Spleen (tissue), 11 donors: ENCODE data around the gene ITGB2. TPM values are rescaled to one million over a fixed set of nuclear protein-coding genes. Genes with fewer than 3 reads are reported as not detected.

Source experiments
- DNase-seq: peaks from one replicate; pipeline ENCODE4 v3.0.0-alpha.2; 2020
- H3K27ac ChIP-seq, 8 donors: fragments of 200-600 bp; sonication (generic) in 7 of 8; 1 replicate in 4 of 8; 2 replicates in 4 of 8; pipeline versions ENCODE4 v1.5.0 to v1.8.0; 2016 to 2021; ENCODE audit warnings: inconsistent platforms in 4 of 8, mild to moderate bottlenecking in 4 of 8, moderate library complexity in 1 of 8
- H3K27me3 ChIP-seq, 7 donors: fragments of 200-600 bp; sonication (generic) in 6 of 7; replicated peaks in 1 of 7; 1 replicate in 4 of 7; 2 replicates in 3 of 7; pipeline versions ENCODE4 v1.5.0 to v1.8.0; 2016 to 2021; ENCODE audit warnings: inconsistent platforms in 3 of 7, mild to moderate bottlenecking in 1 of 7
- H3K36me3 ChIP-seq, 6 donors: fragments of 200-600 bp; sonication (generic) in 5 of 6; 1 replicate in 4 of 6; 2 replicates in 2 of 6; pipeline versions ENCODE4 v1.5.0 to v1.8.0; 2016 to 2021; ENCODE audit warnings: inconsistent platforms in 2 of 6
- H3K4me1 ChIP-seq, 6 donors: fragments of 200-600 bp; sonication (generic) in 5 of 6; 1 replicate in 3 of 6; 2 replicates in 3 of 6; pipeline versions ENCODE4 v1.5.0 to v1.8.0; 2016 to 2021; ENCODE audit warnings: inconsistent platforms in 3 of 6
- H3K4me3 ChIP-seq, 8 donors: fragments of 200-600 bp; sonication (generic) in 7 of 8; 1 replicate in 4 of 8; 2 replicates in 4 of 8; pipeline versions ENCODE4 v1.5.0 to v1.8.0; 2016 to 2021; ENCODE audit warnings: inconsistent platforms in 4 of 8, mild to moderate bottlenecking in 4 of 8, moderate library complexity in 2 of 8
- H3K9me3 ChIP-seq, 8 donors: fragments of 200-600 bp; sonication (generic) in 7 of 8; 1 replicate in 4 of 8; 2 replicates in 4 of 8; pipeline versions ENCODE4 v1.5.0 to v1.8.0; 2016 to 2021; ENCODE audit warnings: inconsistent platforms in 4 of 8
- POLR2A ChIP-seq, 3 donors: fragments of 450-650 bp; IDR thresholded peaks; one replicate each; pipeline ENCODE4 v1.5.1; 2017; ENCODE audit warnings: antibody characterized with exemption in 3 of 3, mild to moderate bottlenecking in 1 of 3
- POLR2AphosphoS5 ChIP-seq, 3 donors: sonication (generic); formaldehyde crosslinking; IDR thresholded peaks; one replicate each; pipeline ENCODE4 v1.5.1; 2017; ENCODE audit warnings: antibody characterized with exemption in 3 of 3
- WGBS, 5 donors: extraction: QIAGEN DNeasy Blood & Tissue Kit in 3 of 5; methylation state at CpG; one replicate each; pipeline versions ENCODE4 v1.1.5 to v1.1.7; 2013 to 2018; 5-methylcytosine and 5-hydroxymethylcytosine counted together
- intact Hi-C: fragments of 100-400 bp; cut with DNase I; formaldehyde crosslinking; loops from one replicate; pipeline ENCODE4 v1.15.0; 2023; ENCODE audit warnings: low total_unique reads
- polyA plus RNA-seq, 3 donors: library from polyadenylated mRNA; stranded (reverse); fragments of 200-250 nt; gene quantifications; one replicate each; pipeline ENCODE4 v1.2.1, GENCODE V29; 2013
- total RNA-seq, 7 donors: library from RNA; depleted of rRNA in 3 of 7; stranded (reverse); fragments of >200 nt in 3 of 7; fragmentation: NEBNext Ultra II Directional in 4 of 7; extraction: Animal tissue kit (Norgen Biotek cat#: 25700) in 4 of 7; gene quantifications; one replicate each; pipeline versions ENCODE4 v1.1.0 to v1.2.1, GENCODE V29; 2016 to 2021
- TF ChIP-seq, protein P1 (sequence below), 11 experiments: fragments of 200-600 bp in 7 of 11; fragments of 450-650 bp in 4 of 11; sonication (generic) in 4 of 11; IDR thresholded peaks in 8 of 11; conservative IDR thresholded peaks in 3 of 11; 1 replicate in 7 of 11; 2 replicates in 4 of 11; pipeline versions ENCODE4 v1.4.0 to v1.8.0; 2016 to 2021; ENCODE audit warnings: antibody characterized with exemption in 11 of 11, inconsistent platforms in 4 of 11, mild to moderate bottlenecking in 1 of 11
- donor health status: healthy with polysubstance abuse.
- donor health status: DM: no; HTN: no; CAD: no; lungs with moderate emphysema.
- donor health status: DM: no; HTN: no; CAD: no.
- donor health status: Bipolar disorder and iron deficiency.
- donor health status: healthy.
- donor health status: DM: no; HTN: no; CAD: no.
- donor health status: DM: yes; HTN: yes; CAD: no.

Gene ITGB2
- total and polyA plus RNA-seq, 10 donors, result 92.1 to 754 (median 338) TPM

DNA sequence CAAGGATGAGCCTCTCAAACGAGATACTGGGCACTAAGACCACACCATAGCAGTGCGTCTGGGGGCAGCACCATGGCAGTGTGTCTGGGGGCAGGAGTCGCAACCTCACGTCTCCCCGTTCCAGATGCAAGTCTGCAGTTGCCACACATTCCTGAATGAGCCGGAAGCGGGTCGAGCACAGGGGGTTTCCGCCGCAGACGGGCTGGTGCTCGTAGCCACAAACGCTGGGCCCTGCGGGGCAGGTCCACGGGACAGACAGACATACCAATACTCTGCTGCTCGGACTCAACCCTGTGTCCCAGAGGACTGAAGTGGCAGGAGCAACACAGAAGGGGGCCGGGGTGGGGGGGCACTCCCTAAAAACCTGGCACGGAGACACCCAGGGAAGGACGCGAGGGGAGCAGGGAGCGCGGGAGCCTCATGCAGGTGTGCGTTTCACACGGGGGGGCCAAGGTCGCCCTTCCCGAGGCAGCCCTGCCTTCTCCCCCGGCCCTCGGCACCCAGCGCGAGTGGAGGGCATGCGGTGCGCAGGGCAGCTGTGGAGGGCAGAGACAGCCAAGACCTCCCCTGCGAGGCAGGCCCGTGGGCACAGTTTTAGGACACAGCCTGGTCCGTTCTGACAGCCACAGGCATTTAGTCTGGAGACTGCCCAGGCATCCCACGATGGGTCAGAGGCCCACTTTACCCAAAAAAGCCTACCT, 71.7 kb downstream of the ITGB2 start:
- Histone ChIP-seq H3K4me1 (peaks cover 17 to 75% (median 27%) of the 10 kb centered on the region in 6 donors), H3K27ac (no peak overlapping the region), H3K4me3 (no peak overlapping the region), H3K27me3 (peaks cover 0 to 16% (median 0%) of the 10 kb centered on the region in 7 donors), H3K36me3 (peaks cover 3 to 65% (median 51%) of the 10 kb centered on the region in 6 donors), H3K9me3 (no peaks in the 10 kb centered on the region)
- WGBS, 5 donors, result 88 to 95% (median 94%) methylated on average over 28 to 36 of the region's 36 CpGs
- intact Hi-C loops, result no loop called here
- TF ChIP-seq, protein P1, sequence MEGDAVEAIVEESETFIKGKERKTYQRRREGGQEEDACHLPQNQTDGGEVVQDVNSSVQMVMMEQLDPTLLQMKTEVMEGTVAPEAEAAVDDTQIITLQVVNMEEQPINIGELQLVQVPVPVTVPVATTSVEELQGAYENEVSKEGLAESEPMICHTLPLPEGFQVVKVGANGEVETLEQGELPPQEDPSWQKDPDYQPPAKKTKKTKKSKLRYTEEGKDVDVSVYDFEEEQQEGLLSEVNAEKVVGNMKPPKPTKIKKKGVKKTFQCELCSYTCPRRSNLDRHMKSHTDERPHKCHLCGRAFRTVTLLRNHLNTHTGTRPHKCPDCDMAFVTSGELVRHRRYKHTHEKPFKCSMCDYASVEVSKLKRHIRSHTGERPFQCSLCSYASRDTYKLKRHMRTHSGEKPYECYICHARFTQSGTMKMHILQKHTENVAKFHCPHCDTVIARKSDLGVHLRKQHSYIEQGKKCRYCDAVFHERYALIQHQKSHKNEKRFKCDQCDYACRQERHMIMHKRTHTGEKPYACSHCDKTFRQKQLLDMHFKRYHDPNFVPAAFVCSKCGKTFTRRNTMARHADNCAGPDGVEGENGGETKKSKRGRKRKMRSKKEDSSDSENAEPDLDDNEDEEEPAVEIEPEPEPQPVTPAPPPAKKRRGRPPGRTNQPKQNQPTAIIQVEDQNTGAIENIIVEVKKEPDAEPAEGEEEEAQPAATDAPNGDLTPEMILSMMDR (IDR thresholded peaks at IDR 0.05 in 8 of 11, conservative IDR thresholded peaks at IDR 0.05 in 3 of 11), result no peak
- TF ChIP-seq POLR2A (IDR thresholded peaks at IDR 0.05) (no peak), POLR2AphosphoS5 (IDR thresholded peaks at IDR 0.05) (peak in 2 of 3 donors; percentile 45 to 69)
- no peak for DNase-seq

DNA sequence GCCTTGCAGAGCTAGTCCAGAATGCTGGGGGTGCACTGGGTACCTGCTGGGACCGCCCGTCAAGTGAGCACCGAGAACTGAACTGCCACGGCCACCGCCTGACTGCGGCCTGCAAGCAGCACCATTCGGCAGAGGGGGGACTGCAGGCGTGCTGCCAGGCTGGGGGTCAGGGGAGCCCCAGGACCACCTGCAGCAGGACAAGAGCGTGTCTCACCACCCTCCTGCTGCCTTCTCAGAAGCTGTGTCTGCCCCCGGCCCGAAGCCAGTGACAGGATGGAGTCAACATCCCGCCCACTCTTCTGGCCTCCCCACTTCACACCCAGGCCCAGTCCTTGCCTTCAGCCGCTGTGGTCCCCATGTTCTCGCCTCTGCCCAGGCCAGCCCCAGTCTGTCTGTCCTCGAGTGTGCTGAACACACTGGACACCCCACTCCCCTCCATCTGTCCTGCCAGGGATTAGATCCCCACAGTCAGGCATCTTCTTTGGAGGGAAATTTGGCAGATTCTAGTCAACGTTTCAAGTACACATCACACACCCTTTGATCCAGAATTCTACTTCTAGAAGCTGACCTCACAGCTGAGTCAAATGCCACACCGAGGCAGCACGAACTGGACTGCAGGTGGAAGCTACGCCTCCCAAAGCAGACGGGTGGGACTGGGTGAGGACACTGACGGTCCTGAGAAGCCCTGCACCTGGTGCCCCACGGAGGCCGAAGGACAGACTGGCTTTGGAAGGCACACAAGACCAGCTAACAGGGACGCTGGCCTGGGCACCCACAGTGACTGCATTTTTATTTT, 73.2 kb downstream of the ITGB2 start:
- WGBS, 5 donors, result 83 to 94% (median 89%) methylated on average over 15 to 24 of the region's 24 CpGs
- intact Hi-C loops, result no loop called here
- Histone ChIP-seq H3K36me3 (peaks cover 3 to 50% (median 38%) of the 10 kb centered on the region in 6 donors), H3K4me3 (no peak overlapping the region), H3K27me3 (peaks cover 0 to 24% (median 0%) of the 10 kb centered on the region in 7 donors), H3K27ac (no peak overlapping the region), H3K9me3 (no peaks in the 10 kb centered on the region), H3K4me1 (peaks cover 17 to 64% (median 24%) of the 10 kb centered on the region in 6 donors)
- no peak for DNase-seq
- TF ChIP-seq POLR2A (IDR thresholded peaks at IDR 0.05), result no peak
- peak in 1 of 3 donors; percentile 48 for TF ChIP-seq POLR2AphosphoS5 (IDR thresholded peaks at IDR 0.05)
- TF ChIP-seq, protein P1 (IDR thresholded peaks at IDR 0.05 in 8 of 11, conservative IDR thresholded peaks at IDR 0.05 in 3 of 11), result no peak

DNA sequence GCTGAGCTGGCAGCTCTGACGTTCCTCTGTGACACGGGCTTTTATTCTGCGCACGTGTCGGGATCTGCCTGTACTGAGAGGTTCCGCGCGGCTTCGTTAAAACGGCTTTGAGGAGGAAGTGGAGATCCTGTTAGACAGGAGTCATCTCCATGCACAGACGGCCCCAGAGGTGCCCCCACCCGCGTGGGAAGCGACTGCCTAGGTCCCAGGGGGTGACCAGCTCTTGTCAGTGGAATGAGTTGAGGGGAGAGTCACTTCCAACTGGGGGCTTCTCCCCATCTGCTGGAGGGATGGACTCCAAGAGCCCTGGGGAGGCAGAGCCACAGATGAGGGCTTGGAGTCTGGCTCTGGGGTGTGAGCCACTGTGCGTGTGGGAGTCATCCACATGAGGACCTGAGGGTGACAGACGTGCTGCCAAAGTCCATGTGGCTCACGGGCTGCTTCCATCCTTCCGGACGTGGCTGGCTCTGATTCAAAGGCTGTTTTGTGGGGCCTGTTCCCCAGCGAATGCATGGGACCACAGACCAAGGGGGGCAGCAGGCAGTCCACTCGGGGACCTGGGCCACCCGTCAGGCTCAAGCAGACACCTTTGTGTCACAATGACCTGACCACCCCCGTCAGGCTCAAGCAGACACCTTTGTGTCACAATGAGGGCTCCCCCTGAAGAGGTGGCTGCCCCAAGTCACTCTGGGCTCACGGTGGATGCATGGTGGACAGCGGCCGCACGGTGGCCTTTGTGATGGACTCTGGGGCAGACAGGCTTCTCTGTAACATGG, 74.0 kb downstream of the ITGB2 start:
- H3K9me3 ChIP-seq, result no peaks in the 10 kb centered on the region
- peak overlapping the region in 5 of 8 donors; percentile 36 to 63 (median 47) for H3K27ac ChIP-seq
- intact Hi-C loops, result no loop called here
- H3K36me3 ChIP-seq, result peaks cover 3 to 42% (median 32%) of the 10 kb centered on the region in 6 donors
- WGBS, 5 donors, result 22 to 38% (median 32%) methylated on average over 20 to 27 of the region's 27 CpGs
- peaks cover 17 to 56% (median 24%) of the 10 kb centered on the region in 6 donors for H3K4me1 ChIP-seq
- DNase-seq, result peak; percentile 87
- peaks cover 0 to 26% (median 0%) of the 10 kb centered on the region in 7 donors for H3K27me3 ChIP-seq
- H3K4me3 ChIP-seq, result peak overlapping the region in 4 of 8 donors; percentile 18 to 61 (median 38)
- TF ChIP-seq, protein P1 (IDR thresholded peaks at IDR 0.05 in 8 of 11, conservative IDR thresholded peaks at IDR 0.05 in 3 of 11), result no peak
- TF ChIP-seq POLR2AphosphoS5 (IDR thresholded peaks at IDR 0.05), result peak in 1 of 3 donors; percentile 35
- TF ChIP-seq POLR2A (IDR thresholded peaks at IDR 0.05), result no peak
